ENCODE measurements around the gene FIBP. TPM values are rescaled to one million over a fixed set of nuclear protein-coding genes. Genes with fewer than 3 reads are reported as not detected.

Gene FIBP
- total and polyA plus RNA-seq, 2 of the 4 experiments (the other 2 are of a cell fraction) = 141 to 182 TPM

DNA sequence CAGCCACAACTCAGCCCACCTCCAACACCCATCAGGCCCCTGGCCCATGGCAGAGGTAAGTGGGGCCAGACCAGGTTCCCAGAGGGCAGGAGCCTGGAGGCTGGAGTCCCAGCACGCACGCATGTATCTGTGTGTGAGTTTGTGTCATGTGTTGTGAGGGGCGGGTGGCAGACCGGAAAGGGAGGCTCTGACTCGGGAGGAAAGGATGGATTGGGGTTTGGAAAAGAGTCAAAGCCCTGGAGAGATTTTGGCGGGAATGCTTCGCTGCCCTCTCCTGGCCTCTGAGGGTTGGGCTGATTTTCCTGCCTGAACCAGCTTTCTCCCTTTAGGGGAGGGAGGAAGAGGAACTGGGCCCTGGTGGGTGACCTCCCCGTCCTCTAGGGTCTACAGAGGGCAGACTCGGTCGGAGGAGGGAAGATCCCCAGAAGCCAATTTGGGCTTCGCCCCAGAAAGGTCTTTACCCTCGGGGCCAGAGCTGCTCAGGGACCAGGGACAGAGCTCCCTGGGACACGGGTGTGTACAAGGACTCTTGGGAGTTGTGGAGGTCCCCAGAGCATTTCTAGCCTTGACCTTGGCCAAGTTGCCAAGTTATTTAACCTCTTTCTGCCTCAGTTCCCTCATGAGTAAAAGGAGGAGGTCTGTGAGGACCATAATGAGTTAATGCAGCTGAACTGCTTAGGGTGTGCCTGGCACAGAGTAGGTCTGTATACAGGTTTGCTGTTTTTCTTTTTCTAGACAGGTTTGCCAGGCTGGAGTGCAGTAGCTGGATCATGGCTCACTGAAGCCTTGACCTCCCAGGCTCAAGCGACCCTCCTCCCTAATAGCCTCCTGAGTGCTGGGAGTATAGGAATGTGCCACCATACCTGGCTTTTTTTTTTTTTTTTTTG, 23.7 kb upstream of the FIBP start (continued):
- TF ChIP-seq, protein P1, sequence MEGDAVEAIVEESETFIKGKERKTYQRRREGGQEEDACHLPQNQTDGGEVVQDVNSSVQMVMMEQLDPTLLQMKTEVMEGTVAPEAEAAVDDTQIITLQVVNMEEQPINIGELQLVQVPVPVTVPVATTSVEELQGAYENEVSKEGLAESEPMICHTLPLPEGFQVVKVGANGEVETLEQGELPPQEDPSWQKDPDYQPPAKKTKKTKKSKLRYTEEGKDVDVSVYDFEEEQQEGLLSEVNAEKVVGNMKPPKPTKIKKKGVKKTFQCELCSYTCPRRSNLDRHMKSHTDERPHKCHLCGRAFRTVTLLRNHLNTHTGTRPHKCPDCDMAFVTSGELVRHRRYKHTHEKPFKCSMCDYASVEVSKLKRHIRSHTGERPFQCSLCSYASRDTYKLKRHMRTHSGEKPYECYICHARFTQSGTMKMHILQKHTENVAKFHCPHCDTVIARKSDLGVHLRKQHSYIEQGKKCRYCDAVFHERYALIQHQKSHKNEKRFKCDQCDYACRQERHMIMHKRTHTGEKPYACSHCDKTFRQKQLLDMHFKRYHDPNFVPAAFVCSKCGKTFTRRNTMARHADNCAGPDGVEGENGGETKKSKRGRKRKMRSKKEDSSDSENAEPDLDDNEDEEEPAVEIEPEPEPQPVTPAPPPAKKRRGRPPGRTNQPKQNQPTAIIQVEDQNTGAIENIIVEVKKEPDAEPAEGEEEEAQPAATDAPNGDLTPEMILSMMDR (conservative IDR thresholded peaks at IDR 0.05; ENCODE audit: low read depth, low read length) = peak; percentile 46

DNA sequence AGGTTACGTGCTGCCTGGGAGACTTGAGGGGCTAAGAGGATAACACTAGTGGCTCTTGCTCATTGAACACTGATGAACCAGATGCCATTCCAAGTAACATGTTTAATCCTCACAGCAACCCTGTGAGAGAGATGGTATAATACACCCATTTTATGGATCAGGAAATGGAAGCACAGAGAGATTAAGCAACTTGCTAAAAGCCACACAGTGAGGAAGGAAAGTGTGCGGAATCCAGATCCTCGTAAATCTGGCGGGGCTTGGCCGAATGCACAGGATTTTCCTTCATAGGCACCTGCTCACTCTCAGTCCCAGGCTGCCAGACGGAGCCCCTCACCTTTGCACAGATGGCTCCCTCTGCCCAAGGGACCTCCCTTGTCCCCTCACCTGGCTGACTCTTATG, 19.6 kb upstream of the FIBP start:
- Histone ChIP-seq H2BK15ac (ENCODE audit: low read depth, low read length) (peak overlapping the region; percentile 36; the same call in 1 of the 3 replicates), H2AK9ac (replicated peaks; ENCODE audit: low read depth, low read length, poor library complexity) (no peak overlapping the region), H3K4ac (ENCODE audit: low read depth, low read length) (peak overlapping the region; percentile 3; the same call in 1 of the 2 replicates), H3K23ac (ENCODE audit: low read depth, low read length) (no peak overlapping the region), H2BK5ac (ENCODE audit: low read depth, low read length, poor library complexity, severe bottlenecking) (no peak overlapping the region), H3K9me1 (ENCODE audit: insufficient read depth, low read length) (peaks cover 16% of the 10 kb centered on the region), H3K27me3 (ENCODE audit: control insufficient read depth, insufficient read depth, low read length) (no peaks in the 10 kb centered on the region), H3K27ac (ENCODE audit: insufficient read depth, low read length) (no peak overlapping the region), H3K14ac (replicated peaks; ENCODE audit: low read depth, low read length) (no peak overlapping the region), H4K8ac (ENCODE audit: low read depth in 2 of 2, low read length in 2 of 2) (no peak overlapping the region), H2AFZ (replicated peaks; ENCODE audit: low read length, poor library complexity) (no peak overlapping the region), H4K5ac (ENCODE audit: low read depth, low read length) (no peak overlapping the region), H3K4me2 (ENCODE audit: low read depth, low read length) (no peak overlapping the region), H2BK120ac (ENCODE audit: low read depth, low read length) (peak overlapping the region; percentile 5), H4K20me1 (ENCODE audit: insufficient read depth, low read length) (no peaks in the 10 kb centered on the region), H2AK5ac (ENCODE audit: low read depth, low read length) (peak overlapping the region; percentile 68), H4K91ac (ENCODE audit: insufficient read depth, low read depth, low read length) (peak overlapping the region; percentile 64), H3K9ac (ENCODE audit: low read depth, low read length) (no peak overlapping the region), H3K4me3 (ENCODE audit: insufficient read depth, low read depth, low read length) (no peak overlapping the region), H3K36me3 (ENCODE audit: control insufficient read depth, insufficient read depth, low read length) (no peaks in the 10 kb centered on the region), H3K79me1 (ENCODE audit: low read depth in 1 of 2, low read length in 2 of 2) (peaks cover 26 to 72% of the 10 kb centered on the region in 2 experiments; a peak in 3 of 4 replicates), H3K4me1 (ENCODE audit: control insufficient read depth, insufficient read depth, low read length) (peaks cover 23% of the 10 kb centered on the region), H2BK20ac (ENCODE audit: low read depth, low read length) (peak overlapping the region; percentile 2; the same call in 1 of the 2 replicates), H3K18ac (ENCODE audit: low read depth, low read length) (no peak overlapping the region), H3K9me3 (ENCODE audit: control insufficient read depth, insufficient read depth, low read length) (no peaks in the 10 kb centered on the region), H3K56ac (ENCODE audit: extremely low read depth, insufficient read depth, low read length) (no peak overlapping the region)
- ChIA-PET CTCF (no interaction called here), POLR2A (ENCODE audit: unreplicated experiment) (no interaction called here)
- ATAC-seq (ENCODE audit: low read depth) (no peak), DNase-seq (no peak)
- TF ChIP-seq BHLHE40 (IDR thresholded peaks at IDR 0.05; ENCODE audit: low read depth, low read length) (no peak), FOS (IDR thresholded peaks at IDR 0.05; ENCODE audit: low read depth, low read length) (no peak), RAD21 (IDR thresholded peaks at IDR 0.05; ENCODE audit: low read length) (no peak), MAFK (IDR thresholded peaks at IDR 0.05; ENCODE audit: low read depth, low read length) (no peak), NFE2L2 (IDR thresholded peaks at IDR 0.05; ENCODE audit: low read depth, low read length) (no peak), POLR2A (IDR thresholded peaks at IDR 0.05; ENCODE audit: low read depth, low read length) (no peak), SMC3 (IDR thresholded peaks at IDR 0.05; ENCODE audit: low read depth, low read length) (no peak), CEBPB (IDR thresholded peaks at IDR 0.05; ENCODE audit: low read depth, low read length) (no peak)
- TF ChIP-seq, protein P1 (conservative IDR thresholded peaks at IDR 0.05; ENCODE audit: low read depth, low read length) = no peak
- TF ChIP-seq, protein P2, sequence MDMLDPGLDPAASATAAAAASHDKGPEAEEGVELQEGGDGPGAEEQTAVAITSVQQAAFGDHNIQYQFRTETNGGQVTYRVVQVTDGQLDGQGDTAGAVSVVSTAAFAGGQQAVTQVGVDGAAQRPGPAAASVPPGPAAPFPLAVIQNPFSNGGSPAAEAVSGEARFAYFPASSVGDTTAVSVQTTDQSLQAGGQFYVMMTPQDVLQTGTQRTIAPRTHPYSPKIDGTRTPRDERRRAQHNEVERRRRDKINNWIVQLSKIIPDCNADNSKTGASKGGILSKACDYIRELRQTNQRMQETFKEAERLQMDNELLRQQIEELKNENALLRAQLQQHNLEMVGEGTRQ (IDR thresholded peaks at IDR 0.05; ENCODE audit: low read depth, low read length) = no peak
- intact Hi-C loops (cut with micrococcal nuclease) = no loop called here
- no TSS peak for BruUV-seq (replicated peaks)
- in situ Hi-C loops (cut with MboI; ENCODE audit: low sequenced_read_pairs) = no loop called here
- dilution Hi-C loops (cut with HindIII; ENCODE audit: low sequenced_read_pairs, unreplicated experiment) = no loop called here
- 80% methylated on average over 2 of the region's 6 CpGs; no CpG with 5 or more reads in 1 of the 2 experiments for WGBS, 2 experiments (ENCODE audit: extremely low coverage in 2 of 2, insufficient read length in 1 of 2)
